Stimulated activated CD8-positive, alpha-beta memory T cell treated with anti-CD3 and anti-CD28 coated beads, Interleukin-15, amount 100 ng/mL, for 1 hour (primary cell): ENCODE results near the gene EXOC2.

Source experiments
- DNase-seq: peaks from one replicate; pipeline ENCODE4 v3.0.0-alpha.2; 2020; ENCODE audit warnings: low read depth

The EXOC2 gene

DNA sequence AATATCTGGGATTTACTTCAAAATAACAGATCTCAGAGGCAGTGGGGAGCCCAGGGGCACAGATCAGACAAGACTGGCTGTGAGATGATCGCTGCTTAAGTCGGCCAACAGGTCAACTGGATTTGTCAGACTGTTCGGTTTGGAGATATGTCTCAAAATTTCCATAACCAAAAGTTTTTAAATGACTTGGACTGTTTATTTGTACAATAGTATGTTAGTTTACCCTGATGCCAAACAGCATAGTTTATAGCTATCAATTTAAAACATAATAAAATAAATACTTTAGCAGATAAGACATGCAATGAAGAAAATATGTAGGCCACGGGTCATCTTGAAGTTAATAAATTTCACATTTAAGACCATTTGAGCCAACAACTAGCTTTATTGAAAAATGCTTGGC is 174.7 kb downstream of the EXOC2 start:
- DNase-seq = no peak

GRCh38 chr6:516213-516612 is 176.7 kb downstream of the EXOC2 start:
- DNase-seq = no peak

- no peak for DNase-seq
Measured at GRCh38 chr6:515267-515666, 177.7 kb downstream of the EXOC2 start.

DNA sequence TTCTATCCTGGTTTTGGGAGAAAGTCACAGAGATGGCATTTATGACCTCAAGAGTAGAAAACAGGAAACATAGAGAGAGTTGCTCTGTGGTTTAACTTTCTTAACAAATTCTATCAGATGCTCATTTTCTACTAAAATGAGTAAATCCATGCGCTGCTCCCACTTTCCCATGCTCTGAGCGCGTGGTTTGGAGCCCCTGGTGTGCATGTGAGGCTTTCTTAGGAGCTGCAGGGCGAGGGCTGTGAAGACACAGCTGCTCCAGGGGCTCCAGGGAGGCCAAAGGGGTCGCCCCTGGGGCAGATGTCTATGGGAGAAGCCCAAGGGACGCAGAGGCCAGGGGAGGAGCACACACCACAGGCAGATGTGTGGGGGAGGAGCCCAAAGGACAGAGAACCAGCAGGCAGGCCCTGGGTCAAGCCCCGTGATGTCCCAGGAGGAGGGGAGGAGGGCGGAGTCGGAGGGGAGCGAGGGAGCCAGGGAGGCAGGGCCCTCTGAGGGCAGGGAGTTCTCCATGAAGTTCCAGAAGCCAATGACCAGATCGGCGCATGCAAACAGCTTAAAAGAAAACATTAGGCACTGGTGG is 178.5 kb downstream of the EXOC2 start:
- no peak for DNase-seq

DNA sequence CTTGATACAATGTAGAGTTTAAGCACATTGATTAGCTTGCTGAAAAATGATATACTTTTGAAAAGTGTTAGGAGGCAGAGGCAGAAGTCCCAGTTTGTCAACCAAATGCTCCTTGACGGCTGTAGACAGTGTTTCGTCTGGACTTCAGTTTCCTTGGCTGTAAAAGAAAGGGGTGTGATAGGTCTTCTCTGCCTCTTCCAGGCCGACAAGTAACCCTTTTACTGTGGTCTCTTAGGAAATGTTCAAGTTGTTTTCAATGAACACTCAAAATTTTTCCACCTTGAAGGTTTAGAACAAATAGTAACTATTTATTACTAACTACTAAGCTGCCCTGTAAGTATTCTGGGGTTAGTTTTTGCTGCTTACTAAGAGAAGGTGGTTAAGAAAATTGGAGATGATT is 179.0 kb downstream of the EXOC2 start:
- DNase-seq = no peak

DNA sequence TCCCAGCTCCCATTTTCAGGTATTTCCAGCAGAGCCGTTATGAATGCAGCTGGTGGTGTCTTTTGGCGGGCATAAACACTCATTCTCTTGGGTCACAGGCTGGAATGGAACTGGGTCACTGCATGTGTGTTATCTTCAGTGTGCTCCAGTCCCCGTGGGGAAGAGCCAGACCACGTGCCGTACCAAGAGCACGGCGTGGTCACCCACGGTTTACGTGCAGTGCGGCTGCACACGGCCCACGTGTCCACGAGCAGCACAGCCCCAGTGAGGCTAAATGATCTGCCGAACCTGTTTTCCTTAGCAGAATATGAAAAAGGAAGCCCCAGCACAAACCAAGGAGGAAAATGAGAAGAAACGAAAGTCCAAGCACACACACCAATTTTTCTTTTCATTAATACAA is 179.9 kb downstream of the EXOC2 start:
- no peak for DNase-seq

DNA sequence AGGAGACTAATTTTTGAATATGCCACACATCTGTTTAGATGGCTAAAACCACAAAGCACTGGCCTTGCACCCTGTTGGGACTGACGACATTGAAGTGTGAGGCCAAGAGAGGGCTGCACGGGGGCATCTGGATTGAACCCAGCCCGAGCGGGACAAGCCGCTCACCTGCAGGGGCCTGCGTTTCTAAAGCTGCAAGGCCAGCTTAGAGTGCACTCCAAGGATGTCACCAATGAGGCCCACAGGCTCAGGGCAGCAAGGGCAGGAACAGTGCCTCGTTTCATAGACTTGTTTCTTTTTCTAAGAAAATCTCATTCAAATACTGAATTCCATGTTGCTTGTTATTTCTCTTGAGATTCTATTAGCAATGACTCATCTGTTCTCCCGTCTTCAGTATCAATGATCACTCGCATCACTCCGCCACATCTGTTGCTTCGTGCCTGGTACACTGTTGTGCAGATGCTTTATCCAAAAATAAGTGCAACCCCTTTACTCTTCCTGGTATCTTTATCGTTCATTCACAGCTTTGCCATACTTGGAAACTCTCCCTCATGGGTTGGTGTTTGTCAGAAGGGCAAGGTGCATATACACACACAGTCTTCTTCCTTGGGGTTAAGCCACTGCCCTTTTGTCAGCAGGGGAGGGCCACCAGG is 181.3 kb downstream of the EXOC2 start:
- no peak for DNase-seq

DNA sequence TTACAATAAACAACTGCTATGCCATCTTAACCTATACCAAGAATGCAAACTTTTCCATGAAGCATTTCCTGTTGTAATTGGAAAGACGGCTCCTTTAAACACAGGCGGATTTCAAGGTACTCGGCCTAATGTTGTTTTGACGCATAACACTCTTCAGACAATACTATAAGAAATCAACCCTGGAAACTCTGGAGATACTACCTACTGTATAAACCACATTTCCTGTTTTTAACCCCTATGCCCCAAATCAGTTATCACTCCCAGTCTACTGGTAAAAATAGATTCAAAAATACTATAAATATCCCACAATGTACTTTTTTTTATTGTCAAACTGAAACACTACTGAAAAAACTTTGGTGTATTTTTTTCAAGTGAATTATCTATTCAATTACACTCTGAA is 183.3 kb downstream of the EXOC2 start:
- no peak for DNase-seq

DNA sequence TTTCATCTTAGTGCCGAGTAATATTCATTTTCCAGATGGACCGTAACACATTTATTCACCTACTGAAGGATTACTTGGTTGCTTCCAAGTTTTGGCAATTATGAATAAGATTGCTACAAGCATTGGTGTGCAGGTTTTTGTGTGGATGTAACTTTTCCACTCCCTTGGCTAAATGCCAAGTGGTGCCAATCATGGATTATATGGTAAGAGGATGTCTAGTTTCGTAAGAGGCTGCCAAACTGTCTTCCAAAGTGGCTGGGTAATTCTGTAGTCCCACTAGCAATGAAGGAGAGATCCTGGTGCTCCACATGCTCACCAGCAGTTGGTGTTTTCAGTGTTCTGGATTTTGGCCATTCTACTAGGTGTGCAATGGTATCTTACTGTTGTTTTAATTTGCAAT is 184.3 kb downstream of the EXOC2 start:
- no peak for DNase-seq

GRCh38 chr6:508006-508405 is 184.9 kb downstream of the EXOC2 start:
- no peak for DNase-seq

DNA sequence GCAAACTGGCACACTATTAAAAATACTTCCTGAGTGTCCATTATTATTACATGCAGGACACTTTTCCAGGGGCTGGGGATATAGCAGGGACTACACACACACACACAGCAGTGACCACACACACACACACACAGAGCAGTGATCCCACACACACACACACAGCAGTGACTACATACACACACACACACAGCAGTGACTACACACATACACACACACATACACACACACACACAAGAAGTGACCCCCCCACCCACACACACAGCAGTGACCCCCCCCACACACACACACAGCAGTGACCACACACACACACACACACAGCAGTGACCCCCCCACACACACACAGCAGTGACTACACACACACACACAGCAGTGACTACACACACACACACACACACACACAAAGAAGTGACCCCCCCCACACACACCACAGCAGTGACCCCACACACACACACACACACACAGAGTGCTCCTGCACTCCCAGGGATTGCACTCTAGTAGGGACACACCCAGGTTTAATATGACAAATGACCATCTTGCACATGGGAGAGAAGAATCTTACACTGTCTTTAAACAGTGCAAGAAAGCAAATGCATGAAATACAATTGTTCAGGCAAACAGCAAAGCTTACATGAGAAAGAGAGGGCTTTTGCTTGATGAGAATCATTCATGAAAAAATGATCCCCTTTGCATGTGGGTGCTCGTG is 185.9 kb downstream of the EXOC2 start:
- DNase-seq = no peak

GRCh38 chr6:506508-506907 is 186.4 kb downstream of the EXOC2 start:
- no peak for DNase-seq

- no peak for DNase-seq
Measured at GRCh38 chr6:505374-505773, 187.6 kb downstream of the EXOC2 start.

- no peak for DNase-seq
Measured at GRCh38 chr6:504446-504980, 188.4 kb downstream of the EXOC2 start.

GRCh38 chr6:503610-504362 is 189.2 kb downstream of the EXOC2 start:
- no peak for DNase-seq

DNA sequence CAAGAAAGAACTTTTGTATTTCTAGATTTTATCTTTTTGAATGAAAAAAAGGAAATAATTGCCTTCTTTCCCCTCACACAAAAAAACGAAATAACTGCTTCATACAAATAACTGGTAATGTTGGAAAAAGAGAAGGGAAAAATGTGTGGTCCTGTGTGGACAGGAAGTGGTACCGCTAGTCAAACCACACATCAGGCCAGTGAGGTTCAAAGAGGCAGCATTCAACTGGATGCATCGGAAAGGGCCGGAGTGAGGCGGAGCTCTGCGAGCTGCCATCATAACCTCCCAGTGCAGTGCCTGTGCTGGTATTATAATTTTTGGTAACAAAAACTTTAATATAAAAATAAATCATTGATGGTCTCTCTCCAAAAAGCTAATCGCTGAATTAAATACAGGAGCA is 190.2 kb downstream of the EXOC2 start:
- DNase-seq = no peak

DNA sequence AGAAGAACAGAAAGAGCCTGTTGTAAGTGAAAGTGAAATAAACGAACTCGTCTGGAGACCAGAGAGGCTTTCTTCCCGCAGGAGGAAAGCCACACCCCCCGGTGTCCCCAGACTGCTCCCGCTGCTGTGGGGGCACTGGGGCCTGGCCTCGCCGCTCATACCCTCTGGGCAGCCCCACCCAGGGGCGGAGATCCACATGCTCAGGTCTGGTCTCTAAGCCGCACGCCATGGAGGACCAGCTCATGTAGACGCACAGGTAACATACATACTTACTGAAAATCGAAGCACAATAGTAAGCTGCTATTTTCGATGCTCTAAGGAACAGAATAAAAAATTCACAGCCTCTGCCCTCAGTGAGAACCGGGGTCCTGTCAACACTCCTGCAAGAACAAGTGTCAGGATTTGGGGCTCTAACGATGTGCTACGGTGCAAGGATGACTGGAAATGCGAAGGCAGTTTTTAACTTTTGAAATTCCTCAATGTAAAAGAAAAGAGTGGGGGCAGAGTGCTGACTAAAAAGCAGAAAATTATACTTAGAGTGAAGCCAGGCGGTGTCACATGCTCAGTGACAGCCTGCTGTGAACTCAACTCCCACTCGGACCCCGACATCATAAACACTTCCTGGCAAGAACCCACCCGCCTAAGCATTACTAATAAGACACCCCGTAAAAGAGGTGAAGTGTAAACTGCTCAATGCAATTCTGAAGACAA is 190.9 kb downstream of the EXOC2 start:
- DNase-seq = no peak

DNA sequence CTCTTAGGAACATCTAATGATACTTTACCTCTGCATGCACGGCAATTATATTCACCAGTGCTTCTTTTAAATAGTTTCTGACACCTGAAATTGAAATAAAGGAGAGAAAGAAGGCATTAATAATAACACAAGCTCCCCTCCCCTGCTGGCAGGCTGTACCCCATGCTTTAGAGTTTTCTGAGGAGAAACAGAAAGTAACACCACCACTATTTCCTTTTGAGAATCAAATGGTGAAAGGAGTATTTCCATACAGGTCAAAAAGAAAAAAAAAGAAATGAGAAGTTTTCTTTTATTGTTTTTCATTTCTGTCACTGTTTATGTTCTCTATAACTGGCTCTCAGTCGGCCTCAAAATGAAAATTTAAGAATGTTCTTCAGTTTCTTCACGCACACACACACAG is 193.3 kb downstream of the EXOC2 start:
- DNase-seq = no peak

- no peak for DNase-seq
Measured at GRCh38 chr6:498795-499231, 194.1 kb downstream of the EXOC2 start.

DNA sequence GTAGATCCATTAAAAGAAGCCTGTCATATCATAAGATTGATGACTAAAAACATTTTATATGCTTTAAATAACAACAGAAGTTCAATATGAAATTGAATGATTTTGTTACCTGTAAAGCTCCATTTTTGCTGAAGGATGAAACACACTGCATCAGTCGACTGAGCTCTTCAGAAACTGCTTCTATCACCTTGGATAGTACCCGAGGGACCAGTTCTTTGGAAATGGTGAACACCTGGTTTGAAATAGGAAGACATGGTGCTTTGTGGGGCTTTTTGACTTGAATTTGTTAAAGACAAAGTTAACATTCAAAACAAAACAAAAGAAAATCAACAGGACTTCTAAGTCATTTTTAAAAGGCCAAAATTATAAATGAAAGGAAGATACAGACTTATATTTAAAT is 195.7 kb downstream of the EXOC2 start:
- no peak for DNase-seq

DNA sequence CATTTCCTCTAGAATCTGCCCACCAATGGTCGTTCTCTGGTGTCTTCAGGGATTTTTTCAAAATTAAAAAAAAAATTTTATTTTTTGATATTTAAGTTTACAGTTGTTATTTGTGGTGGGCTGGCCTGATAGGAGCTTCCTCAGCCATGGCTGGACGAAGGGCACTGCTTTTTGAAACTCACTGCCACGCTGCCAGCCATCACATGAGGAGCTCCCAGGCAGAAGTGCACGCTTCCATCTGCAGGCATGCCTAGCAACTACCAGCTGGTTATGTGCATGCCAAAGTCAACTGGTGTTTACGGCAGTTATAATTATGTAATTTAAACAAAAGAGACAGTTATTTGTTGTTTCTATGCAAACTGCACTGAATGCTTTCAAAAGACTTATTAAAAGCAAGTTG is 196.3 kb downstream of the EXOC2 start:
- DNase-seq = no peak

DNA sequence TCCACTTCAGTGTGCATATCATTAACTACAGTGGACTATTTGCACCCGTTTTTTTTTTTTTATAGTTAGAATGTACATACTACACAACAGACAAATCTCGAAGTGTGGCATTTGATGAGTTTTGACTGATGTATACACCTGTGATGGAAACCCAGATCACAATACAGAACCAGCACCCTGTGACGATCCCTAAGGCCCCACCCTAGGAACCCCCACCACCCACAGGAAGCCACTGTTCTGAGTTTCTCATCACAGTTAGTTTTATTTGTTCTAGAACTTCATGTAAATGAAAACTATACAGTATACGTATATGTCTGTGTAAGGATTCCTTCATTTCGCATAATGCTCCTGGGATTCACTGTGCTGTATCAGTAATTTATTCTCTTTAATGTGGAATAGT is 198.5 kb downstream of the EXOC2 start:
- DNase-seq = no peak
